Posterior cingulate gyrus (tissue), 11 donors: ENCODE results near the gene PELI2.

ENCODE experiments used
- DNase-seq, 10 donors: peaks; one replicate each; pipeline versions ENCODE4 v3.0.0 to v3.0.0-alpha.2; 2020 to 2021; ENCODE audit warnings: mixed read lengths in 3 of 10
- intact Hi-C: fragments of 100-400 bp; cut with DNase I; formaldehyde crosslinking; loops from one replicate; pipeline ENCODE4 v1.15.1; 2023

Gene PELI2

DNA sequence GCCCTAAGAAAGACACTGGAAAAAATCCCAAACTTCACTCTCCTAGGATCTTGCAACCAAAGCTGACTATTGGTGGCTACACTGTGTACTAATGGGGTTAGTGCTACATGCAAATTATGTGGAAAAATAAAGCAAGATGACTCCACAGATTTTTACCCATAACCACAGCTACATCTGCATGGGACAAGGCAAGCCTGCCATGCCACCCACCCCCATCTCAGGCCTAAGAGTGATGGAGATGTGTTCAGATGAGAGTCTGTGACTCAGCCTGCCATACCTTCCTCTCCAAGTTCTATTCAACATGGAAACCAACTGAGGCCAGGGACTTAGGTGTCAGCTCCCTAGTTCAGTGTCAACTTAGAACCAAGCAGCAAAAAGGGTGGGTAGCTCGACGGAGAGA lies 206.2 kb downstream of the PELI2 start:
- intact Hi-C loops = no loop called here

DNA sequence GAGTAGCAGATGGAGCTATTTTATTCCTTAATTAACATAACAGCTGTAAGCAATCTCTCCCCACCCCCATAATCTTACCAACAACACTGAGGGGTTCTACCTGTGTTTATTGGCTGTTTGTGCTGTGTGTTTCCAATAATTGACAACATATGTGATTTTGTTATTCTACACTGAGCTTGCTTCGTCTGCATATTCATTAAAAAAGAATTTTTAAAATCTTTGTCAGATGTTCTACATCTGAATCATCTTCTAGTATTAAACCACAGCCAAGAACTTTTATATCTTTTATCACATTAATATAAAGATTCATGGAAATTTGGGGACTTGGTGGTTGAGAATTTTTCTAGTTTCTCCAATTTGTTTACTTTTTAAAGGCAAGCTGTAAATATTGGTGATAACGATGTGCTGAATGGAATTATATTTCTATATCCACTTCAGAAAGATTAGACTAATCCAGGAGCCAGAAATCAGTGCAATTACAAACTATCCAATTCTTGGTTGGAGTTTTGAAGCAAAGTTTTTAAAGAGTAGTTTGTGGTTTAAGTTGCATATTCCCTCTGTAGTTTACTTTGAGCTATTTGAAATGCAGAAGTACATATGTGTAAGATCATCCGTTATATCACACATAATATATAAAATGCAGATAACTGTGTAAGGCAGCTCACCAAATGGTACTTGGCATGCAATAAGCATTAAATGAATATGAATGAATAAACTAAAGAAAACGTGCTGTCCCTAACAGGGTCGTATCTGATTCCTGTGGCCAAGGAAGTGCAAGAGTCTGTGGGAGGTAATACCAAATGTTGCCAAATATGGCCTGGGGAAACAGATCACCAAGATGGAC lies 206.9 kb downstream of the PELI2 start:
- DNase-seq = no peak
- intact Hi-C loops = no loop called here

More for the DNA sequence above, 206.2 kb downstream of the PELI2 start:
- no peak for DNase-seq

DNA sequence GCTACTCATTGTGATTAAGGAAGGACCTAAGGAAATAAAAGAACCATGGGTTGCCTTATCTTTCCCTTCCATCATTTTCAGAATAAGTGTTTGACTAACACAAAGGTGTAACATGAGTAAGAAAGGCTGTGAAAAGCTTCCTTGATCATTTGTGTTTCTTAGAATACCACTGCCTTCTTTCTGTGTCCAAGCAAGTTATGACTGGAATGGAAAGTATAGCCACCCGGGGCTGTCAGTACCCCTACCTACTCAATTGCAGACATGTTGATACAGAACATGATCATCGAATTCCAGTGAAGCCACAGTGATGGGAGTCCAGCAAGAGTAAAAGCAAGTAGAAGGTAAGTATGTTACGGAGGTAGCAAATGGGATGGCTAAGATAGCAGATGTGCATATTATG lies 209.8 kb downstream of the PELI2 start:
- no peak for DNase-seq
- intact Hi-C loops = no loop called here

DNA sequence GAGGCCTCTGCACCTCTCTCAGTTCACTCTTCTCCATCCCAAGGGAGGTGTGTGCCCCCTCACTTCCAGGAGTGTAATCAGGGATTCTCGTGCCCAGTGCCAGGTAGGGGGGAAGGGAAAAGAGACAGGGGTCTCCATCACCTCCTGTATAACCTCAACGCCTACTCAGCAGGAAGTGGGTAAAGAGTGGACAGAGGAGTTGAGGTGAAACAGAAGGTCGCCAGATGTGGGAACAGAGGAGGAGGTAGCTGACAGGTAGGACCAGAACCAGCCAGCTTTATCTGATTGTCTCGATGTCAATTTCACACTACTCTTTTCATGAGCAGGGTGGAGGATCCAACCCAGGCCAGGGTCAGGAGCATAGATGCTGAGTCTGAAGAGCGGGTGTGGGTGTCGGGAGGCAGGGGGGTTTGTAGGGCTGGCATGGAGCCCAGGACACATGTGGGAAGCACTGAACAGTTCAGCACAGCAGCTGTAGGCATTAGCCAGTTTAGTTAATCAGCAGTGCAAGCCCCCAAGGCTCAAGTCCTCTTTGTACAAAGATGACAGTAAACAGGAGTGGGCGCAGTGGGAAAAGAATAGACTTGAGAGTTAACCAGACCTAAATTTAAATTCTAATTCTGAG lies 213.5 kb downstream of the PELI2 start:
- no peak for DNase-seq
- intact Hi-C loops = no loop called here

DNA sequence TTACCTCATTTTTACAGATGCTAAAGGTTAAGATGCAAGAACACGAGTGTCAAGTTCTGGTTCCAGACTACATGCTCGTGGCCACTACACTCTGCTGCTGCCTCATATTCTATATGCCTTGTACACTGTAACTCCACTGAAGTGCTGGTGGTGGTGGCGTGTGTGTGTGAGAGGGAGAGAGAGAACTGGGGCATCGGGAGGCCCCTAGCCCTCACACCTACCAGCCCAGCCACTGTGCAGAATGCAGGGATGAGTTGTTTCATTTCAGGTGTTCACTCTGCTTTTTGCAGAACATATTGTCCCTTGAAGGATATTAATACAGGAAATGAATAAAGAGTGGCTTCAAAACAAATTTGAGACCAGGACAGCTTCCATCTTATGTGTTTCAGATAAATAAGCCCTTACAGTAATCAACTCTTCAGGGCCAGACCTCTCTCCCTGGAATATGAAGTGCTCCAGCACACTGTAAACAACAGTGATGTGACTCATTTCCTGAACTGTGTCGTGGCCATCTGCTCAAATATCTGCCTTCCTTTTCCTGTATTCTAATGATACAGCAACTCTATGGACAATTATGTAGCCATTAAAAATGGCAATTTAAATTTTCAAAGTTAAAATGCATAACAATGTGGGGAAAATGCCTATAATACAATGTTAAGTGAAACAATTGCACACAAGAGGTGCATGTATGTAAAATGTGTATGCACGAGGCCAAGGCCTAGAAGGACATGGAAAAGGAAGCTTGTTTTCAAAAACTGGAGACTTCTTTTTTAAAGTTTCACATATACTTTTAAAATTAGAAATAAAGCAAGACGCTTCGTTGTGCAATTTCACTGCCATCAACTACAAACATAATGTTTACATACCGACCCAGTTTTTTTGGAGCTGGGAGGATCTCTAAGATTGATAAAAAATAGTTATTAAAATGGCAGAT lies 215.4 kb downstream of the PELI2 start:
- DNase-seq = no peak
- intact Hi-C loops = no loop called here

DNA sequence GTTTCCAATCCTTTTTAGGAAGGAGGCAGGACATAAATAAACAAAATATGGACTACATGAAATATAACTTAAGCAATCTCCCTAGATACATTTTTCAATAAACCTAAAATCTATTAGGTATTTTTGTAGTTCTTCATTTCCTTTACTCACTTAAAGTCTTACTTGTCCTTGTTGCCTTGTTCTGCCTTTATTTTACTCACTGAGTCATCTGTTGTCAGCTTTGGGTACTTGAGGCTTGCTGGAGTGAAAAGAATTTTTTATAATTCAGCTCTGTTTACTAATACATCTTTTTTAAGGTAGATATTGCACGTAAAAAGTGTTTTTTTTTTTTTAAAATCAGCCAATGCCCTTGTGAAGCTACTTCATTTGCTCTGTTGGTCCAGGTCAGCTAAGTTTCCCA lies 216.2 kb downstream of the PELI2 start:
- DNase-seq = no peak
- intact Hi-C loops = no loop called here

DNA sequence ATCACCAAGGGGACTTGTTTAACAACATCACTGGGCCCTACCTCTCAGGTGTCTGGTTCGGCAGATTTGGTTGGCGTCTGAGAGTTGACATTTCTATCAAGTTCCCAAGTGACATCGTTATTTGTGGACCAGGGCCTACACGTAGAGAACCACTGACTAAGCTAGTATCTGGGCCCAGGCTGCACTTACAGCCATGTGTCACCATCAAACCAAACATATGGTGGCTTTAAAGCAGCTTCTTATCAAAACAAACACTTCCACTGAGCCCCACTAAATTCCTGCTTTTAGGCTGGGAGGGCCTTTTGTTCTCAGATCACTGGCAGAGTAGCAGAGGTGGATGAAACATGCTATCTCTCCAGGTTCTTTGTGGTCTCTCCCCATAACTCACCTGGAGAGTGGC lies 220.5 kb downstream of the PELI2 start:
- intact Hi-C loops = no loop called here
- DNase-seq = no peak

DNA sequence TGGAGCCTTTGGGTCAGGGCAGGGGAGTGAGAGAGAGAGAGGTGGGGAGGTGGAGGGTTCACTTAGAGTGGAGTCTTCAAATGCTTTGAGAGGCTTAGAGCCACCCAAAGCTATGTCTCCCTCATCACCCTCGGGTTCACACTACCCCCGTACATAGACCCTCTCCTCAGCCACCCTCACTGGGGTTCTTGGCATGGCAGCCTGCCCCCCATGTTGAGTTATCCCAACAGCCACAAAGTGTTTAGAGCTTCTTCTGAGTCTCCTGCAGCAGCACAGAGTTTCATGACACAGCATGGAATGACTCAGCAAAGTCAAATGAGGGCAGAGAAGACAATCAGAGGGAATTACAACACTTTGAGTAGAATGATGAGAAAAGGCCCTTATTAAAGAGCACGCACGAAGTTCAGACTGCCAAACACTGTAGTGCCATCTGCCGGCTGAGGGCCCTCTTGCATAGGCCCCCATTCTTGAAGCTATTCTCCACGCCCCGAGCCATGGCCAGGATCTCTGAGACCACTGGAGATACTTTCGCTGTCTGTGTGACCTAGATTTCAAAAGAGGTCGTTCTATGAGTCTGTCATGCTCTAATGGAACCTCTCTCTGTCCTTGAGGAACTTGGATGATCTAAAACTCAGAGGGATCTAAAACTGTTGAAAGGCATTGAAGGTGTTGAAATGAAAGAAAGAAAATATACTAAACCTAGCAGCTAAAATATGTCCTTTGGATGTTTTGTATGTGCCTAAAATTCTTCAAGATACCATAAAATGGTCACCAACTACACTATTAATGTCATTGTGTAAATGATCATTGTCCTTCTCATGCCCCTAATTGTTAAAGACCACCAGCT lies 221.9 kb downstream of the PELI2 start:
- DNase-seq = peak; percentile 35 to 95 (median 74)
- intact Hi-C loops = loop anchor here (1.0 to 5.0 kb wide), 2 partner anchors 223 to 633 kb away; partner anchors contain the start of gene PELI2

DNA sequence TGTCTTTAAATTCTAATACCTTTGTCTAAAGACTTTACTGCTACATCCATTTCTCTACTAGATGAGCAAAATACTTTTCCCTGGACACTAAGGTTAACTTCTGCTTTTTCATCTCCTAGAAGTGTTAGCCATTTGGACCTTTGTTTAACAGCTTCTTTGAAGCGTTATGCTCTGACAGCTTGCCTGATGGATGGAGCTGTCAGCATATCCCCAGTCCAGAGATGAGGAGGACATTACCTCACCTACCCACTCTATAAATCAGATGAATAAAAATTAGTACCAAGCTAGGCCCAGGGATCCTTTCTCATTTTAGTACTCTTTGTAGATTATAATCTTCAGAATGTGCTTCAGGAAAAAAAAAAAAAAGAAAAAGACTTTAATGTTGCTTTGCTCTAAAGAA lies 222.7 kb downstream of the PELI2 start:
- DNase-seq = no peak
- intact Hi-C loops = loop anchor here (1.0 to 5.0 kb wide), 2 partner anchors 224 to 634 kb away; partner anchors contain the start of gene PELI2

DNA sequence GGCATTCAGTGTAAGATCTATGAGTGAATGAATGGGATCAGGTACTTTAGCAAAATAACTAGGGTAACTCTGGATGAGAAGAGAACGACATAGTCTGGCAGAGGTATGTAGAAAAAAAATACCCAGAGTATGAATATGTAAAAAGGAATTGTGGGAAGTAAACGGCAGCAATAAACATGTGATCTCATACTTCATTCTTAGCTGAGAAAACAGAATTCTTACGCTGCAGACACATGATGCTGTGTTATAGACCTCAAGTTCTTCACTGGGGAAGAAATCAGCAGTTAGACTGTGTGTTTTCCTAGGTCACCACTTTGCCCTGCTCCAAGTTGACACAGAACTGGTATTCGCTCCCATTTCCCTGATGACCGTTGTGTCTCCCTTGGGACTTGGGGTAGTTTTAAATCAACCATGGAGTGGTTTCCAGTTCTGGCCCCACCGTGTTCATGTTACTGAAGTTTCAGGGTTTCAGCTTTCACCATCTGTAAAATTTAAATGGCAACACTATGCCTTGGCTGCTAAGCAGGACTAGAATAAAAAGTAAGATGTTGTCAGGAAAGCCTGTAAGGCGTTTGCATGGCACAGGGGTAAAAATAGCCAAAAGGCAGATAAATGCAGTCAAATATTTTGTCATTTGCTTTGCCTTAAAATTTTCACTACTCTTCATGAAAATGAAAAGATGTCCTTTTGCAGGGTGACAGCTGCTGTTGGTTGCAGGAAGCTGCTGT lies 223.7 kb downstream of the PELI2 start:
- DNase-seq = no peak
- intact Hi-C loops = loop anchor here (5.0 kb wide), 1 partner anchor 225 kb away; the partner anchor contains the start of gene PELI2

DNA sequence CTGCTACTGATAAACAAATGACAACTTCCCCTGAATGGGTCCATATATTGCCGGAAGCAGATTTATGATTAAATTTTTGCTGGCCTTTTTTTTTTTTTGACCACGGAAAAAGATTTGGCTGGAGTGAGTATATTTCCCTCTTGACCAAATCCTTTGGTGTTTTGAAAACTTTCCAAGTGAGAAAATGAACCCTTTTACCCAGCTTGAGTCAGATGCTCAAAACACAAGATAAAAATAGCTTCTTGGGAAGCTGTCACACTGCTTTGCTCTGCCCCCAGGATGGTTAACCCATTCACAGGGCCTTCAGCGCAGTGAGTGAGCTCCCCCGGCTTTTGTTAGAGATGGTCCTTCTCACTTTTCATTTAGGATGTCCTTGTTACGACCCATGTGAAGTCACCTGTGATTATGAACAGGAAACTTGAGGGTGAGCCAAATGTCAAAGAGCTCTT lies 224.3 kb downstream of the PELI2 start:
- DNase-seq = no peak
- intact Hi-C loops = loop anchor here (5.0 kb wide), 1 partner anchor 225 kb away; the partner anchor contains the start of gene PELI2

DNA sequence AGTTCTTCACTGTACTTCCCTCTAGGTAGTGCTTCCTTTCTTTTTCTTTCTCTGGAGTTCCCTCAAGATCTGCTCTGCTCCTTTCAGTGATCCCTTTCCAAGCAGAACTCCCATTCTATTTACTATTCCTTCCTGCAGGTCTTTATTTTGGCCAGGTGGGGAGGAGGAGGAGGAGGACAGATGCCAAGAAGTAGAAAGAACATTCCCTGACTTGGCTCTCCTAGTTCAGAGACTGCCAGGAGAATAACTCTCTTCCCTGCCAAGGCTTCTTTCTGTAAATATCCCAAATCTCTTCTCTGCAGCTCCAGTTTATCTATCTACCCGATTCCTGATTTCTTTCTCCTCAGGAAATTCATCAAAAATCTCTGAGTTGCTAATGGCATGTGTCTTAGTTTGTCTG lies 231.7 kb downstream of the PELI2 start:
- intact Hi-C loops = no loop called here
- no peak for DNase-seq
